HG03135 (cell line): ENCODE results near the gene MRPS22.
"Not testable (repeated sequence)": the region's sequence is repeated elsewhere in the genome, so short reads cannot be mapped to it uniquely, and the experiment has no call there.

Experiments
- ATAC-seq: cut with Tn5 transposase; IDR thresholded peaks from one replicate; pipeline ENCODE4 v1.9.1; 2021; ENCODE audit warnings: mild to moderate bottlenecking, moderate library complexity; ENCODE audit not compliant: unreplicated experiment

The MRPS22 gene

GRCh38 chr3:139334675-139335074 lies 9.1 kb upstream of the MRPS22 start:
- ATAC-seq, result not testable (repeated sequence)

GRCh38 chr3:139338405-139338804 lies 5.4 kb upstream of the MRPS22 start:
- ATAC-seq, result no peak

GRCh38 chr3:139339219-139339906 lies 4.5 kb upstream of the MRPS22 start:
- ATAC-seq, result no peak

DNA sequence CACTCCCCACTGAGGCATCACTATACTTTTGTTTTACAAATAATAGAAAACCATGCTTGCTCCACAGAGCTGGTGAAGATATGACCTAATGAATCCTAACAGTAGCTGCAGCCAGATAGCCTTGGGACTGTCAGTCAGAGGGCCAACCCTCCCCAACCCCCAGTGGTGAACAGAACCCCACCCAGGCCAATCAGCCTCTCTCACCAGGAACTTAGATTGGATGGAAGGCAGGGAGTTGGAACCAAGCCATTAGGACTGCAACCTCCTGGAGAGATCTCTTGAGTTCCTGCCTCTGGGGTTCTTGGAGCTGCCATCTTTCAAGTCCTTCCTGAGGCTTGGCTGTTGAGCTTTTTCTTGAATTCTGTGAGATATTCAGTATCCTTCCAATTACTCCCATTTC lies 3.0 kb upstream of the MRPS22 start:
- no peak for ATAC-seq

GRCh38 chr3:139342054-139342453 lies 1.8 kb upstream of the MRPS22 start:
- ATAC-seq, result no peak

- ATAC-seq, result no peak
Measured at GRCh38 chr3:139346771-139347170, 3.0 kb downstream of the MRPS22 start.

DNA sequence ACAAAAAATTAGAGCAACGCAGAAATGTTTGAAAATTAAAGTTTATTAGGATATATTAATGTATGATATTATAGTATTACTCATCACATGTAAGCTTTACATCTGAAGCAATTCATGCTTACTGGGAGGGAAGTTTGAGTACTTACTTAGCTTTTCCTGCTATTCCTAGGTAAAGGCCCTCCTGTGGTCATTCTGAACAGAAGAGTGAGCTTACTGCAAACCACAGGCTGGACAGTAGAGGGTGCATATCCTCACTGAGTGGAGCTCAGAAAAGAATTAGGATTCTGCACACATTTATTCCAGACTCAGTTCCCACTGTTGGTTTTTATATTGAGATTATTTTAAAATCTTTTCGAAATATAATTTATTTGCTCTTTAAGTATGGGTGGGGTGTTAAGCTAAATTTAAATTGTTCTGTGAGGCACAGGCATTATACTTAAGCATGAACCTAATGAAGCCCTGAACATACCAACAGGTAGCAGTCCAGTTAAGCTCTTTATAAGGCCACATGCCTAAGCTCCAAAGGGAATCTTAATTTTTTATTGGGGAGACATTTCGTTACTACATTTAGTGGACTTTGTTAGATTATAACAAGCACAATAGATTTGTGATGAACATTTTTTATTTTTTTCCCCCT lies 10.2 kb downstream of the MRPS22 start:
- no peak for ATAC-seq

DNA sequence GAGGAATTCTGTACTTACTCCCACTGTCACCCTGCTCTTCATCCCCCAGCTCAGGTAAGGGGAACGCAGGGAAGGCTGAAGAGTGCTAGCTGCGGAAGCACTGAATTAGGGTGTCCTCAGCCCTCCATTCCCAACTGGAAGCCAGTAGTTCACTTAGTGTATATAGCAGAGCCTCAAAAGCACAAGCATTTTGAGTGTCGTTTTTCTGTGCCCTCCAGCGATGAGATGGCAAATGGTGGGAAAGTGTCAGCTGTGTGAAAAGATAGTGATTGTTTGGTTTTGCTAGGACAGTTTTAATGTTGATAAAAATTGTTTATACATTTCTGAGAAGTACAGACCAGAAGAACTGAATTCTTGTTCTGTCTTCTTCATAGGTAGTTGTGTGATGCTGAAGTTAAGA lies 10.8 kb downstream of the MRPS22 start:
- ATAC-seq, result no peak

- ATAC-seq, result no peak
Measured at GRCh38 chr3:139355476-139355875, 11.7 kb downstream of the MRPS22 start.

DNA sequence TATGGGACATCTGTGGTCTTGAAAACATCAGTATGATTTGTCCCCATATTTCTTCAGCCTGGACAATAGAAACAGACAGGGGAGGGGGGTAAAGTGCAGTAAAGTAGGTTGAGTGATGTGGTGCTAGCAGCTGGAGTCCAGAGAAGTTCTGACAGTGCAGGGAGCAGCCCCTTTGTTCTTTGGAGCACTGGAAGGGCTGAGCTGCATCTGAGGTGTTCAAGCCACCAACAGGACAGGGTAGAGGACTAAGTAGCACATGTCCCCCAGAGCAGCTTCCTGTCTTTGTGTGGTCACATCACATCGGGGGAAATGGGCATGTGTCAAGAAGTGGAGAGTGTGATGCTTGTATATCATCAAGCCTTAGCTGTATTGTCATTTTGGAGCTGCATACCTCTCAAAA lies 12.1 kb downstream of the MRPS22 start:
- ATAC-seq, result no peak

GRCh38 chr3:139357899-139358298 lies 14.1 kb downstream of the MRPS22 start:
- no peak for ATAC-seq

GRCh38 chr3:139358841-139359562 lies 15.2 kb downstream of the MRPS22 start:
- no peak for ATAC-seq

DNA sequence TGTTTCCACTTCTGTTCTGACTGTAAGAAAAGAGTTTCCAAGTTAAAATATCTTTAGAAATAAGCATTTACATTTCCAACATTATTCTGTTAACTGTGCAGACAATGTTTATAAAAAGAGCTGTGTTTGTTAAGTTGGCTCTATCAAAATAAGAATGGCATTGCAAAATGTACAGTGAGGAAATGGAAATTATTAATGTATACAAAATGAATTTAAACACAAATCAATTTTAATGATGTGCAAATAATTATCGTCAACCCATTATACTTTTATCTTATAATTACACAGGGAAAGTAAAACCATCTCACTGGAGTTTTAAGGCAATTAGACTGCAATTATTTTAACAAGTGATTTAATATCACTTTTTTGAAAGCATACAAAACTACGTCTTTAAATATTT lies 17.5 kb downstream of the MRPS22 start:
- no peak for ATAC-seq

DNA sequence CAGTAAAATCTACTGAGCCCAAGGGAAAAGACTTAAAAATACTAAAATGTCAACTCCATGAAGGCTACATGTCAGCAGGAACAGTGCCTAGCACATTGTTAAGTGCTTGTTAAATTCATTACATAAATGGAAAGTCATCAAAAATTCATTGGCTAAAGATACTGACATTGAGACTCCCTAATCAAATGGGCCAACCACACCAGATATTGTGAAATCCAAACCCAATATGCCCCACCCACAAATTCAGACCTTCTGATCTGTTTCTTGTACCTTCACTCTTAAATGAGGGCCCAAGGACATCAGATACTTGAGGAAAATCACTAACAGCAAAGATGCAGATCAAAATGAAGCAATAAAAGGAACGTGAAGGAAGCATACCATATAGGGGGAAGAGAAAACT lies 20.7 kb downstream of the MRPS22 start:
- no peak for ATAC-seq

DNA sequence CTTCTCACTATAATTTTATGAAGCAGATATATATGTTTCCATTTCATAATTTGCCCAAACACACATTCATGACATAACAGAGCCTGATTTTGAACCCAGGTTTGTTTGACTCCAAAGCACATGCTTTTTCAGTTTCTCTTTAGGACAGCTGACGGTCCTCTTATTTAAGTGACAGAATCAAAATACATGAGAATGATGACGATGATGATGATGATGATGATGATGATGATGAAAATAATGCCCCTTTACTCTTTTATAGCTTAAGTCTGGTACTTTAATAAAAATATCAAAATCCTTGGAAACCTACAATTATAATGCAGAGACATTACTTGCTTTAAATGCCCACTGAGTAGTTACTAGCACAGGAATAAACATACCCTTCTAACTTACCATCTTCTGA lies 30.3 kb downstream of the MRPS22 start:
- no peak for ATAC-seq

- no peak for ATAC-seq
Measured at GRCh38 chr3:139377378-139377777, 33.6 kb downstream of the MRPS22 start.

DNA sequence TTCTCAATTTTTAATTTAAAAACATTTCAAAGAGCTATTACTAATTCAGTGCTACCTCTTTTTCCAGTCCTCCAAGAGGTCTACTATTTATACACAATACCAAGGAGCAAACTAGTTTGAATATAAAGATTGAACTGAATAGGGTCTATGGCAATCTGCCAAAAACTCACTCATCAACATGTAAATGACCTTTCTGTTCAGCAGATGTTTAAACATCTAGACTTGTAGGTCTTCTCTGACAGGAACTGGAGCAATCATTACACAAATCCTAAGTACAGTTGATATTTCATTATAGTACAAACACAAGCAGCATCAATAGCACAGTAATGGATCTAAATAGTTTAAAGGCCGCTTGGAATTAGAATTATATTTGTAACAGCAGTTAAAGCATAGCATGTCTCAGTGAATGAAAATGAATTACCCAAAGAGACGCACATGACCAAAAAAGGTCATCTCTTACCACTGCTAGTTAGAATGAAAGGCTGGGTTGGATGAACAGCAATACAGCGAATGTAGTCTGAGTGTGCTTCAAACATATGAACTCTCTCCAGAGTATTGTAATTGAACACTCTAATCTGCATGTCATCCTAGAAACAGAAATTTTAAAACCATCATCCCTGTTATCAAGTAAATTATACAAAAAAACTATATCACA lies 34.9 kb downstream of the MRPS22 start:
- no peak for ATAC-seq

DNA sequence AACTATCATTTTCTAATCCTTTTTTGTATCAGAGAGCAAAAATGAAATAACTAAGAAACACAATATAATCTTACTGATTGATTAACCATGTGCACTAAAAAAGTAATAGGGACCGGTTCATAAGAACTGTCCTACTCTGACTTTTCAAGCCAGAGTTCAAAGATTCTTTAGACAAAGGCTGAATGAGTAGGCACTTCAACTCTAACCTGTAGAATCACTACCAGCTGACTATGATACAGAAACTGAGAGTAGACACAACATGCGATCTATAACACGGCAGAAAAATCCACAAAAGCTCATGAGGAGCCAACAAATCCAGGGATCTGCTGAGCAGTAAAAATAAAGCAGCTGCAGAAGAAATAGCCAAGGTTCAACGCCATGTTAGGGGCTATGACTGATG lies 36.8 kb downstream of the MRPS22 start:
- no peak for ATAC-seq

GRCh38 chr3:139382291-139382690 lies 38.5 kb downstream of the MRPS22 start:
- ATAC-seq, result not testable (repeated sequence)

DNA sequence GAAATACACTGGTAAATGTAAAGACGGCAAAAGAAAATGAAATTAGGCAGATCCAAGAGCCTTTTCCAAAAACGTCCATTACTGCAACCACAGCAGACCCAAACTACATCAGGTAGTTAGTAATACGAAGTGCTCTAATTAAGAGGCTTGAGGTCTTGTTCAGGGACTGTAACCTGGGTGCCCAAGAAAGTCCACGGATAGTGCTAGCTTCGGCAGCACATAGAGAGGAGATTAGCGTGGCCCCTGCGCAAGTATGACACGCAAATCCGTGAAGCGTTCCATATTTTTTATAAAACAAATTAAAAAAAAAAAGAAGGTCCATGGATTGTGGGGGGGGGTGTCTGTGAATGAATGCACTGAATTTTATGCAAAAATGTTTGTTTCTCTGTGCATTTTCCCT lies 44.3 kb downstream of the MRPS22 start:
- no peak for ATAC-seq

GRCh38 chr3:139388821-139389551 lies 45.2 kb downstream of the MRPS22 start:
- ATAC-seq, result peak; percentile 19
